MM.1S (cell line): Measurements from ENCODE around the gene EFNA5.

ENCODE experiments used
- CTCF ChIP-seq: fragments of 300-600 bp; sonication (generic); IDR thresholded peaks from 2 replicates; pipeline ENCODE4 v1.5.1; 2016; ENCODE audit warnings: antibody characterized with exemption, low read length, mixed read lengths
- EZH2 ChIP-seq: fragments of 300-600 bp; sonication (generic); optimal IDR thresholded peaks from 2 replicates; pipeline ENCODE3; 2017; ENCODE audit warnings: low read depth, mild to moderate bottlenecking, antibody characterized with exemption, low read length, mixed read lengths
- EZH2phosphoT487 ChIP-seq: fragments of 300-600 bp; sonication (generic); IDR thresholded peaks from 2 replicates; pipeline ENCODE4 v1.6.1; 2018; ENCODE audit warnings: antibody characterized with exemption, low read length

GRCh38 chr5:107676702-107677101 is 6.0 kb upstream of the EFNA5 start:
- no peak for TF ChIP-seq CTCF
- no peak for TF ChIP-seq EZH2
- TF ChIP-seq EZH2phosphoT487 = no peak
